CD14-positive monocyte (primary cell): Measurements from ENCODE around the gene TADA3. TPM values are rescaled to one million over a fixed set of nuclear protein-coding genes. Genes with fewer than 3 reads are reported as not detected.

Source experiments
- DNase-seq, 3 donors: peaks; one replicate each; pipeline ENCODE4 v3.0.0-alpha.2; 2011 to 2022
- H2AFZ ChIP-seq: 2 replicates; pipeline ENCODE4 v1.6.0; 2012; ENCODE audit warnings: mild to moderate bottlenecking, low read depth, low read length, inconsistent platforms; ENCODE audit not compliant: insufficient read depth, poor library complexity, severe bottlenecking
- H3K27ac ChIP-seq, 2 donors: 1 replicate in 1 of 2; 2 replicates in 1 of 2; pipeline ENCODE4 v1.5.1; 2012 to 2013; ENCODE audit warnings: low read length in 2 of 2, control low read depth in 1 of 2, inconsistent platforms in 1 of 2, low read depth in 1 of 2, mild to moderate bottlenecking in 1 of 2
- H3K27me3 ChIP-seq, 2 donors: one replicate each; pipeline versions ENCODE4 v1.6.0 to v1.6.1; 2011 to 2013; ENCODE audit warnings: low read length in 2 of 2; ENCODE audit not compliant: control insufficient read depth in 2 of 2, insufficient read depth in 2 of 2
- H3K36me3 ChIP-seq, 2 donors: replicated peaks in 1 of 2; 1 replicate in 1 of 2; 2 replicates in 1 of 2; pipeline versions ENCODE4 v1.5.1 to v1.6.1; 2012 to 2013; ENCODE audit warnings: low read length in 2 of 2, control low read depth in 1 of 2, inconsistent platforms in 1 of 2, mild to moderate bottlenecking in 1 of 2; ENCODE audit not compliant: insufficient read depth in 2 of 2, control insufficient read depth in 1 of 2
- H3K4me1 ChIP-seq, 2 donors: 1 replicate in 1 of 2; 2 replicates in 1 of 2; pipeline versions ENCODE4 v1.5.1 to v1.6.1; 2012 to 2013; ENCODE audit warnings: low read length in 2 of 2, control low read depth in 1 of 2, inconsistent platforms in 1 of 2, mild to moderate bottlenecking in 1 of 2, moderate library complexity in 1 of 2; ENCODE audit not compliant: insufficient read depth in 2 of 2, control insufficient read depth in 1 of 2
- H3K4me2 ChIP-seq: replicated peaks from 2 replicates; pipeline ENCODE3; 2012; ENCODE audit warnings: low read length, moderate library complexity, mild to moderate bottlenecking; ENCODE audit not compliant: poor library complexity, severe bottlenecking; ENCODE audit errors: extremely low read depth
- H3K4me3 ChIP-seq, 3 experiments: fragments of 200-600 bp in 1 of 3; sonication (generic) in 1 of 3; replicated peaks in 1 of 3; 1 replicate in 2 of 3; 2 replicates in 1 of 3; pipeline ENCODE4 v1.5.1; 2011 to 2013; ENCODE audit warnings: low read length in 3 of 3, mild to moderate bottlenecking in 3 of 3, control low read depth in 2 of 3, low read depth in 2 of 3, inconsistent platforms in 1 of 3, moderate library complexity in 1 of 3
- H3K79me2 ChIP-seq: 2 replicates; pipeline ENCODE4 v1.6.0; 2012; ENCODE audit warnings: mild to moderate bottlenecking, control low read depth, inconsistent platforms, low read length, moderate library complexity; ENCODE audit not compliant: insufficient read depth
- H3K9ac ChIP-seq: 2 replicates; pipeline ENCODE4 v1.6.0; 2017; ENCODE audit warnings: low read length, mild to moderate bottlenecking; ENCODE audit not compliant: insufficient read depth, poor library complexity, severe bottlenecking
- H3K9me3 ChIP-seq, 2 donors: replicated peaks in 1 of 2; 1 replicate in 1 of 2; 2 replicates in 1 of 2; pipeline versions ENCODE4 v1.5.1 to v1.6.1; 2012 to 2013; ENCODE audit warnings: low read length in 2 of 2, control low read depth in 1 of 2; ENCODE audit not compliant: control insufficient read depth in 1 of 2, insufficient read depth in 1 of 2
- H4K20me1 ChIP-seq: 2 replicates; pipeline ENCODE4 v1.6.0; 2012; ENCODE audit warnings: mild to moderate bottlenecking, low read length, control low read depth, moderate library complexity; ENCODE audit not compliant: insufficient read depth
- H3K27ac Mint-ChIP-seq, 7 donors: one replicate each; pipeline ENCODE4 v1.8.0; 2020; ENCODE audit warnings: mild to moderate bottlenecking in 7 of 7, mixed read lengths in 7 of 7, moderate library complexity in 6 of 7, inconsistent platforms in 2 of 7
- H3K27me3 Mint-ChIP-seq, 3 donors: one replicate each; pipeline ENCODE4 v1.8.0; 2021 to 2022; ENCODE audit warnings: low read depth in 3 of 3, mild to moderate bottlenecking in 3 of 3, mixed read lengths in 3 of 3, moderate library complexity in 3 of 3, inconsistent platforms in 1 of 3
- H3K36me3 Mint-ChIP-seq, 2 donors: one replicate each; pipeline ENCODE4 v1.8.0; 2020; ENCODE audit warnings: mixed read lengths in 2 of 2, inconsistent platforms in 1 of 2, mild to moderate bottlenecking in 1 of 2
- H3K4me1 Mint-ChIP-seq: one replicate; pipeline ENCODE4 v1.8.0; 2020; ENCODE audit warnings: mild to moderate bottlenecking, mixed read lengths
- H3K4me3 Mint-ChIP-seq, 2 donors: one replicate each; pipeline ENCODE4 v1.8.0; 2020; ENCODE audit warnings: mild to moderate bottlenecking in 2 of 2, mixed read lengths in 2 of 2, moderate library complexity in 1 of 2
- H3K9me3 Mint-ChIP-seq, 7 donors: one replicate each; pipeline ENCODE4 v1.8.0; 2020 to 2022; ENCODE audit warnings: mixed read lengths in 7 of 7, mild to moderate bottlenecking in 6 of 7, moderate library complexity in 6 of 7, inconsistent platforms in 2 of 7
- CTCF ChIP-seq: fragments of 200-600 bp; IDR thresholded peaks from one replicate; pipeline ENCODE4 v1.8.0; 2022; ENCODE audit warnings: antibody characterized with exemption, mild to moderate bottlenecking
- WGBS: methylation state at CpG from one replicate; pipeline ENCODE4 v1.1.5; 2013; ENCODE audit warnings: missing lambda C conversion rate; ENCODE audit not compliant: insufficient coverage; 5-methylcytosine and 5-hydroxymethylcytosine counted together
- intact Hi-C, 2 donors: fragments of 100-400 bp; cut with micrococcal nuclease; formaldehyde crosslinking; loops; one replicate each; pipeline versions ENCODE4 v1.15.0 to v1.15.1; 2023
- polyA plus RNA-seq, 3 donors: library from polyadenylated mRNA; depleted of rRNA in 1 of 3; unstranded in 2 of 3; stranded (reverse) in 1 of 3; fragments of 300-500 nt in 2 of 3; fragments of >200 nt in 1 of 3; fragmentation: Illumina TruSeq in 2 of 3; gene quantifications; 1 replicate in 2 of 3; 2 replicates in 1 of 3; pipeline ENCODE4 v1.2.3, GENCODE V29; 2012 to 2021

The TADA3 gene
- polyA plus RNA-seq, 3 donors: 36.1 to 47.2 (median 46.9) TPM

- intact Hi-C loops: no loop called here
- Mint-ChIP-seq H3K27ac (peak overlapping the region in 4 of 7 donors; percentile 36 to 84 (median 58)), H3K36me3 (peaks cover 77 to 89% of the 10 kb centered on the region in 2 donors), H3K4me1 (peaks cover 9% of the 10 kb centered on the region), H3K27me3 (no peaks in the 10 kb centered on the region), H3K9me3 (no peaks in the 10 kb centered on the region), H3K4me3 (no peak overlapping the region)
- Histone ChIP-seq H3K4me3 (no peak overlapping the region), H2AFZ (no peak overlapping the region), H3K27ac (peak overlapping the region in 1 of 2 donors; percentile 8), H3K9ac (no peak overlapping the region), H3K79me2 (peaks cover 49% of the 10 kb centered on the region), H3K27me3 (no peaks in the 10 kb centered on the region), H3K36me3 (peaks cover 86 to 94% of the 10 kb centered on the region in 2 donors), H4K20me1 (peaks cover 85% of the 10 kb centered on the region), H3K9me3 (no peaks in the 10 kb centered on the region), H3K4me1 (no peaks in the 10 kb centered on the region), H3K4me2 (no peak overlapping the region)
- no CpG with 5 or more reads among the region's 1 CpG for WGBS
- no peak for DNase-seq
- TF ChIP-seq CTCF: no peak
These were observed 11.2 kb upstream of the TADA3 start for GRCh38 chr3:9803494-9803893.

- intact Hi-C loops: no loop called here
- TF ChIP-seq CTCF: peak; percentile 9
- peaks cover 98% of the 10 kb centered on the region for H4K20me1 ChIP-seq
- H3K36me3 ChIP-seq: peaks cover 79 to 100% of the 10 kb centered on the region in 2 donors
- H3K4me1 Mint-ChIP-seq: peaks cover 3% of the 10 kb centered on the region
- H3K27ac Mint-ChIP-seq: peak overlapping the region in 1 of 7 donors; percentile 40
- peaks cover 78% of the 10 kb centered on the region for H3K79me2 ChIP-seq
- no peak overlapping the region for H3K4me3 ChIP-seq
- H3K9ac ChIP-seq: no peak overlapping the region
- no peak overlapping the region for H3K4me2 ChIP-seq
- WGBS: 82% methylated on average over 2 of the region's 5 CpGs
- H3K27ac ChIP-seq: no peak overlapping the region
- no peak overlapping the region for H2AFZ ChIP-seq
- H3K4me3 Mint-ChIP-seq: no peak overlapping the region
- H3K9me3 Mint-ChIP-seq: no peaks in the 10 kb centered on the region
- no peaks in the 10 kb centered on the region for H3K27me3 ChIP-seq
- no peaks in the 10 kb centered on the region for H3K27me3 Mint-ChIP-seq
- peaks cover 71 to 92% of the 10 kb centered on the region in 2 donors for H3K36me3 Mint-ChIP-seq
- no peaks in the 10 kb centered on the region for H3K9me3 ChIP-seq
- H3K4me1 ChIP-seq: peaks cover 2 to 3% of the 10 kb centered on the region in 2 donors
- no peak for DNase-seq
These were observed 8.3 kb upstream of the TADA3 start for GRCh38 chr3:9800529-9800928.
